HFFc6 (cell line): ENCODE results near the gene BCL7C. TPM values are rescaled to one million over a fixed set of nuclear protein-coding genes. Genes with fewer than 3 reads are reported as not detected.

Experiments
- DNase-seq: peaks from one replicate; pipeline ENCODE4 v3.0.0-alpha.2; 2018
- H3K27ac Mint-ChIP-seq: 2 replicates; pipeline ENCODE4 v1.8.0; 2020; ENCODE audit warnings: mild to moderate bottlenecking, mixed read lengths
- H3K27me3 Mint-ChIP-seq: 2 replicates; pipeline ENCODE4 v1.8.0; 2021; ENCODE audit warnings: mild to moderate bottlenecking, moderate library complexity, mixed read lengths; ENCODE audit not compliant: insufficient read depth
- H3K36me3 Mint-ChIP-seq: 2 replicates; pipeline ENCODE4 v1.8.0; 2021; ENCODE audit warnings: low read depth, mixed read lengths
- H3K4me1 Mint-ChIP-seq: 2 replicates; pipeline ENCODE4 v1.8.0; 2020; ENCODE audit warnings: low read depth, mixed read lengths
- H3K4me3 Mint-ChIP-seq: 2 replicates; pipeline ENCODE4 v1.8.0; 2020; ENCODE audit warnings: mild to moderate bottlenecking, moderate library complexity, mixed read lengths
- H3K9me3 Mint-ChIP-seq: 2 replicates; pipeline ENCODE4 v1.8.0; 2020; ENCODE audit warnings: mild to moderate bottlenecking, mixed read lengths
- total RNA-seq, 6 experiments: library from RNA; stranded (reverse); fragmentation: NEBNext Ultra II Directional; extraction: Animal tissue kit (Norgen Biotek cat#: 25700); gene quantifications; 2 replicates in 1 of 6; 3 replicates in 5 of 6; pipeline ENCODE4 v1.2.3, GENCODE V29; 2021
- TF ChIP-seq, protein P1 (sequence below): fragments of 200-600 bp; sonication (generic); IDR thresholded peaks from 2 replicates; pipeline ENCODE4 v1.5.0; 2021; ENCODE audit warnings: antibody characterized with exemption, mild to moderate bottlenecking

The BCL7C gene
- total RNA-seq, 6 experiments from 2014 or later, result 42.7 to 52.7 (median 48.4) TPM

DNA sequence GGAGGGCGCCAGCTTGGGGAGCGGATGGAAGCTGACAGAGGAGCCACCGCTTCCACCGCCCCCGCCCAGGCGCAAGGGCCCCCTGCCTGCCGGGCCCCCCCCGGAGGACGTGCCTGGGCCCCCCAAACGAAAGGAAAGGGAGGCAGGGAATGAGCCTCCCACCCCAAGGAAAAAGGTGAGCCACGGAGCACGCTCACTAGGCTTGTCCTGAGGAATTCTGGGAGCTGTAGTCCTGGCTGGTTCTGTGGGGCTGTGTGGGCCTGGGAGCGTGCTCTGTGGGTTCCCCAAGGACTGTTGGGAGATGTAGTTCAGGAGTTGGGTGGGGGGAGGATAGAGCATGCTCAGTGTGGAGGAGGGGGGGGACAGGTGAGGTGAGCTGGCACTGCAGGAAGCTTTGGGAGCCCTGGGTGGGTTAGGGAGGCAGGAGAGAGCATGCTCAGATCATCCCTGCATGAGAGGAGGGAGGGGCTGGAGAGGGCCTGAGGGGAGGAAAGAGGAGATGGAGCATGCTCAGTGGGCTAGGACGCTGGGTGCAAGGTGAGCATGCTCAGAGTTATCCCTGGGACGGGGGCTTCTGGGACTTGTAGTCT, 34.0 kb upstream of the BCL7C start:
- no peaks in the 10 kb centered on the region for H3K9me3 Mint-ChIP-seq
- no peak overlapping the region for H3K27ac Mint-ChIP-seq
- H3K27me3 Mint-ChIP-seq, result peaks cover 2% of the 10 kb centered on the region; the same call in 1 of the 2 replicates
- peaks cover 18% of the 10 kb centered on the region for H3K4me1 Mint-ChIP-seq
- TF ChIP-seq, protein P1, sequence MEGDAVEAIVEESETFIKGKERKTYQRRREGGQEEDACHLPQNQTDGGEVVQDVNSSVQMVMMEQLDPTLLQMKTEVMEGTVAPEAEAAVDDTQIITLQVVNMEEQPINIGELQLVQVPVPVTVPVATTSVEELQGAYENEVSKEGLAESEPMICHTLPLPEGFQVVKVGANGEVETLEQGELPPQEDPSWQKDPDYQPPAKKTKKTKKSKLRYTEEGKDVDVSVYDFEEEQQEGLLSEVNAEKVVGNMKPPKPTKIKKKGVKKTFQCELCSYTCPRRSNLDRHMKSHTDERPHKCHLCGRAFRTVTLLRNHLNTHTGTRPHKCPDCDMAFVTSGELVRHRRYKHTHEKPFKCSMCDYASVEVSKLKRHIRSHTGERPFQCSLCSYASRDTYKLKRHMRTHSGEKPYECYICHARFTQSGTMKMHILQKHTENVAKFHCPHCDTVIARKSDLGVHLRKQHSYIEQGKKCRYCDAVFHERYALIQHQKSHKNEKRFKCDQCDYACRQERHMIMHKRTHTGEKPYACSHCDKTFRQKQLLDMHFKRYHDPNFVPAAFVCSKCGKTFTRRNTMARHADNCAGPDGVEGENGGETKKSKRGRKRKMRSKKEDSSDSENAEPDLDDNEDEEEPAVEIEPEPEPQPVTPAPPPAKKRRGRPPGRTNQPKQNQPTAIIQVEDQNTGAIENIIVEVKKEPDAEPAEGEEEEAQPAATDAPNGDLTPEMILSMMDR, result no peak
- DNase-seq, result no peak
- peaks cover 23% of the 10 kb centered on the region; the same call in 1 of the 2 replicates for H3K36me3 Mint-ChIP-seq
- no peak overlapping the region for H3K4me3 Mint-ChIP-seq

DNA sequence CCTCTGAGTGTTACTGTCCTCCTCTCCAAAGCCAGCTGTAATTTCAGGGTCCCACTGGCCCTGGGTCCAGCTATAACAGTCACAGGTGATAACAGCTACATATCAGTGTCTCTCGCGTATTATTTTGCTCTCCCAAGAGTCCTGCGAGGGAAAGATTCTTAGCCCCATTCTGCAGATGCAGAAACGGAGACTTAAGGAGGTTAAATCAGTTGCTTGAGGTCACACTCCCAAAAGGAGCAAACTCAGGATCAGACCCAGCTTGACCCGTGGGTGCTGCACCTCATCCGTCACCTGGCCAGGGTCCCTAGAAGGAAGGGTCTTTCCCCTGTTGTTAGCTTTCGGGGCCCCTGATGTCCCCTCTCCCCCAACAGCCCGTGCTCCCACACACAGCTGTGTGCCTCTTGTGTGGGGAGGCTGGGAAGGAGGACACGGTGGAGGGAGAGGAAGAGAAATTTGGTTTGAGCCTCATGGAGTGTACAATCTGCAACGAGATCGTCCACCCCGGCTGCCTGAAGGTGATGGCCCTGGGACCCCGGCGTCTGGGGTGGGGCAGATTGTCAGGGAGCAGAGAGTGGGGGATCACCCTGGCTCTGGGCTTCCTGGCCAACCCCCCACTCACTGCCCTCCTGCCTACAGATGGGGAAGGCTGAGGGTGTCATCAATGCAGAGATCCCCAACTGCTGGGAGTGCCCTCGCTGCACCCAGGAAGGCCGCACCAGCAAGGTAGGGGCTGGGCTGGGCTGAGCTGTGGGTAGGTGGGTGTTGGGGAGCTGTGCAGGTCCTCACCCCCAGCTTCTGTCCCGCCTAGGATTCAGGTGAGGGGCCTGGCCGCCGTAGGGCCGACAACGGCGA, 33.3 kb upstream of the BCL7C start:
- H3K4me1 Mint-ChIP-seq, result peaks cover 18% of the 10 kb centered on the region
- TF ChIP-seq, protein P1, result no peak
- no peak overlapping the region for H3K4me3 Mint-ChIP-seq
- DNase-seq, result no peak
- peaks cover 2% of the 10 kb centered on the region; the same call in 1 of the 2 replicates for H3K27me3 Mint-ChIP-seq
- peaks cover 17% of the 10 kb centered on the region; the same call in 1 of the 2 replicates for H3K36me3 Mint-ChIP-seq
- H3K27ac Mint-ChIP-seq, result no peak overlapping the region
- no peaks in the 10 kb centered on the region for H3K9me3 Mint-ChIP-seq

- Mint-ChIP-seq H3K27me3 (peaks cover 2% of the 10 kb centered on the region; the same call in 1 of the 2 replicates), H3K4me1 (peaks cover 26% of the 10 kb centered on the region), H3K4me3 (peak overlapping the region; percentile 26; the same call in 1 of the 2 replicates), H3K36me3 (0 out of 2 replicates have a peak, but pooled peaks cover 14% of the 10 kb centered on the region), H3K9me3 (no peaks in the 10 kb centered on the region), H3K27ac (no peak overlapping the region)
- DNase-seq, result no peak
- TF ChIP-seq, protein P1, result no peak
Observed at GRCh38 chr16:30925995-30926811, 32.3 kb upstream of the BCL7C start.

GRCh38 chr16:30925632-30925987, 31.7 kb upstream of the BCL7C start:
- no peak for DNase-seq
- H3K4me1 Mint-ChIP-seq, result peaks cover 31% of the 10 kb centered on the region
- H3K4me3 Mint-ChIP-seq, result no peak overlapping the region
- H3K36me3 Mint-ChIP-seq, result 0 out of 2 replicates have a peak, but pooled peaks cover 9% of the 10 kb centered on the region
- peaks cover 2% of the 10 kb centered on the region; the same call in 1 of the 2 replicates for H3K27me3 Mint-ChIP-seq
- no peaks in the 10 kb centered on the region for H3K9me3 Mint-ChIP-seq
- TF ChIP-seq, protein P1, result no peak
- no peak overlapping the region for H3K27ac Mint-ChIP-seq

- H3K36me3 Mint-ChIP-seq, result 0 out of 2 replicates have a peak, but pooled peaks cover 9% of the 10 kb centered on the region
- TF ChIP-seq, protein P1, result no peak
- H3K27ac Mint-ChIP-seq, result peak overlapping the region; percentile 29
- no peaks in the 10 kb centered on the region for H3K9me3 Mint-ChIP-seq
- peaks cover 31% of the 10 kb centered on the region for H3K4me1 Mint-ChIP-seq
- no peak for DNase-seq
- peak overlapping the region; percentile 84 for H3K4me3 Mint-ChIP-seq
- peaks cover 2% of the 10 kb centered on the region; the same call in 1 of the 2 replicates for H3K27me3 Mint-ChIP-seq
Observed at GRCh38 chr16:30924913-30925631, 31.2 kb upstream of the BCL7C start.
